CD4-positive, alpha-beta T cell treated with Interleukin-15 for 4 hours (primary cell): ENCODE results near the gene AKNA.

Experiments used
- DNase-seq: peaks from one replicate; pipeline ENCODE4 v3.0.0-alpha.2; 2020; ENCODE audit warnings: low spot score

The AKNA gene

GRCh38 chr9:114376586-114377445 is 11.0 kb downstream of the AKNA start:
- DNase-seq: no peak

DNA sequence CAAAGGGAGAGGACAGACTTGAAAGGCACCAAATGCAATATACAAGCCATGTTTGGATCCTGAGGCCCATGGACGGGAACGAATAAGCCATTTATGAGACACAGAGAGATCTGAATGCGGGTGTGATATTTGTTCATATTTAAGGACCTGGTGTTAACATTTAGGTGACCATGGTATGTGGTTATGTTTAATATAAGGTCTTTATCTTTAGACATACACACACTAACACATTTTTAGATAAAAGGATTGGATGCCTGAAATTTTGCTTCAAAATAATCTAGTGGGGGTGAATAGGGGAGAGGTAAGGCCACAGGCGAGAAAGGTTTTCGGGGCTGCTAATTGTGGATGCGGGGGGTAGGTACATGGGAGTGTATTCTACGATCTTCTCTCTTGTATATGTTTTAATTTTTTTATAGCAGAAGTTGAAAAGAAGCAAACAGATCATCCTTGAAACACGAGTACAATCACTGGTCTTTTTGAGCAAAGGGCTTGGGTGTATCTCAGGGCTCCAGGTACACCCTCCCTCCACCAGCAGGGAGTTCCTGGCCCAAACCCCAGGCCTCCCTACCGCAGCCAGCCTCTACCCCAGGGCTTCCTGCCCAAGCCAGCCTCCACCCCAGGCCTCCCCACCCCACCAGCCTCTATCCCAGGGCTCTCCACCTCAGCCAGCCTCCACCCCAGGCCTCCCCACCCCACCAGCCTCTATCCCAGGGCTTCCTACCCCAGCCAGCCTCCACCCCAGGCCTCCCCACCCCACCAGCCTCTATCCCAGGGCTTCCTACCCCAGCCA is 12.2 kb downstream of the AKNA start:
- DNase-seq: no peak

DNA sequence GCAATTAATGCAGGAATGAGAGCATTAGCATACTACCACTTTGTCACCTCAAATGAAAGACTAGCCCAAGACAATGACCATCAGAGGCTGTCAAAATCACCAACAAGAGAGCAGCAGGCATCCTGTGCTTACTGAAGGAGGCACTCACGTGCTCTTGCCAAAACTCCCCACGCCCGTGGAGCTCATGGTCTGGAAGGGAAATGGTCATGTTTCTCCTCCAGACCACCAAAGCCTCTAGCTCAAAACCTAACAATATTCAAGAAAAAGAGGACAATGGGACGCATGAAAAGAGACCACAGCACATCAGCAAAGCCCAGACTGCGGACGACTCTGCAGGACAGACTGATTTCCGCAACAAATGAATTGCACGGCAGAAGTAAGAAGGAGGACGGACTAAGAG is 12.8 kb downstream of the AKNA start:
- DNase-seq: no peak

DNA sequence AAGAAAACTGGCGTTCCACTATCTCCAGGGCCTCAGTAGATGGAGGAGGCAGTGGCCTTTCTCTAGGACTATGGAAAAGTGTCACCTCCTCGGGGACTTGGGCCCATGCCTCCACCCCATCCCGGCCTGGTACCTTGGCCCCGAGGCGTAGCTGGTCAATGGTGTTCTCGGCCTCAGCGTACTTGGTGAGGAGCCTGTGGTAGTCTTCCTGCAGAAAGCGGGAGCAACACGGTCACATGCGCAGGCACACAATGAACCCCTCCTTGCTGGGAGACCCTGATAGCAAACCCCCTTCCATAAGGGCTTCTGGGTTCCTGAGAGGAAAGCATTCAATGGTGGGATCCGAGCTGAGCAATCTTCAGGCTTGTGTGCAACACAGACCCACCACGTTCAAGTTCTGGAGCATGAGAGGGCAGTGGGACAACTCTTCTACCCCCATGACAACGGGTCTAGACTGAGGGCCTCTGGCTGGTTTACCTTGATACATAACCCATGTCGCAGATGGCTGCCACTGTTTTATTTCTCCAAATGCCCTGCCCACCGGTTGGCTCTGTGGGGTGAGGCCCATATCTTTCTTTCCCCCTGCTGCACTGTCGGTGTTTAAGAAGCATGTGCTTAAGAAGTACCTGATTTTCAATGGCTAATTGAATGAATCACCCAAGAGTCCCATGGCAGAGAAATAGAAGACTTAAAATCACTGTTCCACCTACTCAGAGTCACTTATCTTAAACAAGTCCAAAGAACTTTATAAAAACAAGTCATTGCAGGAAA is 13.6 kb downstream of the AKNA start:
- DNase-seq: no peak

DNA sequence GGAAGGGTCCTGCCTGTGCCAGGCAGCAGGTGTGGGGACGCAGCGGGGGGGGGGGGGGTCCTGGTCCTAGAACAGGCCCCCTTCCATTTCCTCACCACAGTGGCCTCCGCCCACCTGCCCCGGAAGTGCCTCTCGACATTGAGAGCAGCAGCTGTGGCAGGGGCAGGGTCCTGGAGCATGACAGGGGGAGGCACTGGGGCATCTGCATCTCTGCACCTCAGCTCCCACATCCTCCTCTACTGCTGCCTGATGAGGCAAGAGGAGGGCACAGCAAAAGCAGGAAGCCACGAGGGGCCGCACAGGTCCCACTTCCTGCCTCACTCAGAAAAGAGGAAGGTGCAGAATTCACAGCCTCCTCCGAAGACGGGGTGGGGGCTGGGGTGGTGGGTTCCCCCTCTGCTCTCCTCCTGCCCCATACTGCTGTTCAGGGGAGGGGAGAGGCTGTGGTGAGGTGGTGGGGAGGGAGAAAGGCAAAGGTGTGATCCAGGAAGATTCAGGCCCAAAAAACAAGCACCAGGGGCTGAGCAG is 14.8 kb downstream of the AKNA start:
- peak; percentile 79 for DNase-seq

DNA sequence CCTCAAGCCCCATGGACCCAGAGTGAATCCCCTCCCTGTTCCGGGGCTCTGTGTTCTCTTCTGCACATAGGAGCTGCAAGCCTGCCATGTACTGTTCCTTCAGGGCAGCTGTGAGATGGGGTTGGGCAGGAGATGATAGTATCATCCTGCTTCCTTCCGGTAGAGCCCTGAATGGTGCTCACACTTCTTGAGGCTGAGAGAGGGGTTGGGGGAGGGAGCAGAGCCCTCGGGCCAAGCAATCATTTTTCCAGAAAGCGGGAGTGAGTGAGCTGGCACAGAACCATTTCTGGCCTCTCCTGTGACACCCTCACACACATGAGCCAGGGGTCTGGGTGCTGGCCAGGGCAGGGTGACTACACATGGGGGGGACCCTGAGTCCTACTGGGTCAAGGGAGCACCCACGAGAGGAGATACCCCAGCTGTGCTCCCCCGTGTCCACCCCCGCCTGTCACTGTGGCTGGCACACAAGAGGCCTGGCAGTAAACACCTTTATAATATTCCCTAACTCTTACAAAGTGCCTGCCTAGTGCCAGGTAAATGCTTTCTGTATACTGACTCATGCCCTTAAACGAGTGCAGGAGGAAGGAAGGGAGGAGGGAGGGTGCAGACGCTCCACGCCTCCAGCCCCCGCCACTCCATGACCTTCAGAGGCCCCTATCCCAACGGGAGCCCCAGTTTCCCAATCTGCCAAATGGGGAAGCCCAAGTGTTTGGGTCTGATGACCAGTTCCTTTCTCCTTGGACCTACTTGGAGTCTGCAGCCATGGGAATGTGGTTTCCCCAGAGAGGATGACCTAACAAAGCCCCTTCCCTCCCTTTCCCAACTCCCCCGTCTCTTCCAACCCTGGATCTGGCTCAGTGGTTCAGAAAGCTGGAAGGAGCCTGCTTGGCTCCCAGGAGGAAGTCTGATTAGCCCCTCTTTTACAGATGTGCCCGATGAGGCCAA is 15.5 kb downstream of the AKNA start:
- DNase-seq: peak; percentile 57

DNA sequence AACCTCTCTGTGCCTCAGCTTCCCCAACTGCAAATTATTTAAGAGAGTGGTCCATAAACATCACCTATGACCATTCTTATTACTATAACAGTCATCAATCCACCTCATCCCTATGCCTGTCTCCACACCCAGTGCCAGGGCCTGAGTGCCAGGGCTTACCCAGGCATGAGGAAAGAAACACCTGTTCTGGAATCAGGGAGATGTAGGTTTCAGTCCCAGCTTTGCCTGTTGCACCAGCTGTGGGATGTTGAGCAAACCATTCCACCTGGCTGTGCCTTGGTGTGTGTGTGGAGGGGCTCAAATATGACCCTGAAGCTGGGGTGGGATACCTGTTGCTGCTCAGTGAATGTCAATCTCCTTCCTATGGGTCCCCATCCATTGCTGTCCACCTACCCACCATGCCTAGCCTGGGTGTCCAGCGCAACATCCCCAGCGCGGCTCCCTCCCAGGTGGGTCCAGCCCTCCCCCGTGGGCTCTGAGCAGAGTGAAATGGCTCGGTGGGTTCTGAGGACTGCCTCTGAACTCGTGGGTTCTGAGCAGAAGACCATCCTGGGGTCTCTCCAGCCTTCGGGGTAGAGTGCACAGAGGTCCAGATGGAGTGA is 16.3 kb downstream of the AKNA start:
- DNase-seq: no peak

DNA sequence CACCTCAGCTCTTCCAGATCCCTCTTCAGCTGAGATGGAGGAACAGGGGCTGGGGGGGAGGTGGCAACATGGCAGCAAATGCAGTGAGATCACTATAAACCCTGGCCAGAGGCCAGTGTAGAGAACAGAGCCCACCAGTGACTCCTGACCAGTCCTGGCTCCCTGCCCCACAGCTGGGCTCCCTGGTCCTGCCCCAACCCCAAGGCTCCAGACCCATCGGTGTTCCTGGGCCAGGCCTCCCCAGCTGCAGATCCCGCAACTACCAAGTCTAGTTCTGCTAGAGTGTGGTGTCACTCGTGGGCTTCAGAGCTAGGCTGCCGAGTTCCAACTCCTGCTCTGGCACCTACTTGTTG is 16.8 kb downstream of the AKNA start:
- DNase-seq: no peak

GRCh38 chr9:114370251-114370967 is 17.4 kb downstream of the AKNA start:
- DNase-seq: no peak

DNA sequence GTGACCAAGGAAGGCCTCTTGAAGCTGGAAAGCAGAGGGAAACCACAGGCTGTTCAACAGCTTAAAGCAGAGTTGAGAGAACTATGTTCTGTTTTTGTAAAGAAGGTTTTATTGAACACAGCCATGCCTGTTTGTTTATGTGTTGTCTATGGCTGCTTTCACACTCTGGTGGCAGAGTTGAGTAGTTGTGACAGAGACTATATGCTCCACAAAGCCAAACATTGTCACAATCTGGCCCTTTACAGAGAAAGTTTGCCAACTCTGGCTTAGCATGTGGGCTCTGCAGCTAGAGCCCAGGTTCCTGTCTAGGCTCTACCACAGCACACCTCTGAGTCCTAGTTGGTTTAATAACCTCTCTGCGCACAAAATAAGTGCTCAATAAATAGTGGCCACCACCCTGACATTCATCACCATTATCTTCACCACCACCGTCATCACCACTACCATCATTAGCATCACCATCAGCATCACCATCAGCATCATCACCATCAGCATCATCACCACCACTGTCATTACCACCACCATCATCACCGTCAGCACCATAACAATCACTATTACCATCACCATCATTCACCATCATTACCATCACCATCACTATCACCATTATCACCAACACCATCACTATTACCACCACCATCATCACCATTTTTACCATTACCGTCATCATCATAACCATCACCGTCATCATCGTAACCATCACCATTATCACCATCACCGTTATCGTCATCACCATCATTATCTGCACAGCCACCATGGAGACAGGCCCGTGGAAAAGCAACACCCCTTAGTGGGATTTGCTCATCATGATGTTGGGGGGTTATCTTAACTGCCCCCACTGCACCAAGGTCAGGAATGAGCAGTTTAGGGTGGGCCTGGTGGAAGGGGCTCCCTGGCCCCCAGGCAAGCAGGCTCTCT is 18.3 kb downstream of the AKNA start:
- no peak for DNase-seq

DNA sequence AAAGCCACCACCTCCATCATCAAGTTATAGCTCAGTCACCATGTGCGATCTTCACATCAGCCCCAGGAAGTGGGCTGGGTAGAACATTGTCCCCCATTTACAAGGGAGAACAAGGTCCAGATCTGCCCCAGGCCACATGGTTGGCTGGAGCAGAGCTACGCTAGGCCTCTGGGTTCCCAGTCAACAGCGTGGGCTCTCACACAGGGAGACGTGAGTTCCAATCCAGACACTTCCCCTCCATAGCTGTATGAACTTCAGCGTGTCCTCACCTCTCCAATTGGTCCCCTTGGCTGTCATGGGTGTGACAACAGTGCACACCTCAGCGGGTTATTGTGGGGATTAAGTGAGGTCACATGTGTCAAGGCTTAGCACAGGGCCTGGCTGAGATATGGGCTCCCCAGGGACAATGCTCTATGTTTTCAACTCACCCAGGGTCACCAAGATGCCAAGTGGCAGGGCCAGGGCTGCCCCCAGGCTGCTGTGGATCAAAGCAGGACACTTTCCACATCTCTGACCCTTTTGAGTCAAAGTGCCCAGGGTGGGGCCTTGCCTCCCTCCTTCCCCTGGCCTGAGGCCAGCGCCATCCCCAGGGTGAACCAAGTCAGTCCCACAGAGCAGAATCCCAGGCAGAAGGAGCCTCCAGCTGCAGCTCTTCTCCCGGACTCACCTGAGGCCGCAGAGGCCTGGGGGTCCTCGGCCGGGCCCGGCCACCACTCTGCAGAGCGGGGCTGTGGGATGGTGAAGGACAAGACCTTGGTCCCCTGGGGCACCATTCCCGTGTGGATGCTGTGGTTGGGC is 19.8 kb downstream of the AKNA start:
- DNase-seq: no peak

- DNase-seq: no peak
Measured at GRCh38 chr9:114367366-114367765, 20.4 kb downstream of the AKNA start.

DNA sequence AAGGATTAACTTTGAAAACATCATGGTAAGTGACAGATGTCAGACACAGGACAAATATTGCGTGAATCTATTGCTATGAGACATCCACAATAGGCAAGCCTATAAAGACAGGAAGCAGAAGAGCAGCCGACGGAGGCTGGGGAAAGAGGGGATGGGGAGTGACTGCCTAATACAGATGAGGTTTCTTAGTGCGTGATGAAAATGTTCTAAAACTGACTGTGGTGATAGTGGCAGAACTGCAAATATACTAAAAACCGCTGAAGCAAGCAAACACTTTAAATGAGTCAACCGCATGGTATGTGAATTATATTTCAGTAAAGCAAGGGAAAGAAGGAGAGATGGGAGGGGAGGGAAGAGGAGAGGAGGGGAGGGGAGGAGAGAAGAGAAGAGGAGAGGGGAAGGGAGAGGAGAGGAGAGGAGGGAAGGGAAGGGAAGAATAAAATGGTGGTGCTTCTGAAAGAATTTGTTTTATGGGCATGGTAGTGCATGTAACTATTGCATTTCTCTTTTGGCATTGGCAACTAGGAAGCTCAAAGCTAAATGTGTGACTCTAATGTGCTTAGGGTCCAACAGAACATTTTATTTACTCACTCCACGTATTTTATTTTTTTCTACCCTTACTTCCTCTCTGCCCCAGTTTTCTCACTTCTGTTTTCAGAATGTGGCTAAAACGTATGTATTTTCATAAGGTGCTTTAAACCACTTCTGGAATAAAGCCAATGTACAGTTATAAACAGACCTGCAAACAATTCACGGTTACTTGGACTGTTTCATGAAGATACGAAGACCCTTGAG is 21.3 kb downstream of the AKNA start:
- DNase-seq: peak; percentile 44

DNA sequence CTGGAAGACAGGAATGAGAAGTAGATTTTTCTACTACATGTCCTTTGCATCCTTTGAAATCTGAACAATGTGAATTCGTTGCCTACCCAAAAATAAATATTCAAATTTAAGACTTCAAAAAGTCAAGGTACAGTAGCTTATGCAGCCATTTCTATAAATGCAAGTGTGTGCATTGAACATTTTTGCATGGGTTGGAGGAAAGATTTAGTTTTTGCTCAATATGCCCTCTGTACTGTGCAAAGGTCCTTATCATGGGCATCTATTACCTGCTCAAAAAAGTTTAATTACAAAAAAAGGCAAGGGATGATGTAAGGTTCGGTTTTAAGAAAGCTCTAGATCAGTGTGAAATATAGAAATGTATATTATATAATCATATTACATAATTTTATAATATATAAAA is 22.6 kb downstream of the AKNA start:
- no peak for DNase-seq

GRCh38 chr9:114364134-114365041 is 23.4 kb downstream of the AKNA start:
- DNase-seq: no peak

DNA sequence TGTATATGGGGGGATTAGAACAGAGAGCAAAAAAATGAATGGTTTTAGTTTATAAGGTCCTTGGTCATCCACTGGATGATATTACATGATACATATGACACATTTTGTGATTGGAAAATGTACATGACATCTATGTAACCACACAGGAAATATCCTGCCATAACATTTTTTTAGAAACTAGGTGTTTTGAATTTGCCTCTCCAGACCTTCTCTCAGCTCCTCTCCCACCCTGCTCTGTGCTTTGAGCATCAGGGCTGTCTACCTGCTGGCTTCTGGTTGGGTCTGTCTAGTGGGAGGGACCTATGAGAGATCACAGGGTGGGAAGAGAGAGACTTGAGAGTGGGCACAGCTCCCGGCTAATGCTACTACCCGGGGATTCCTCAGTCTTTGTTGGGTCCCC is 24.4 kb downstream of the AKNA start:
- DNase-seq: no peak
